ENCODE measurements around the gene TUBB6.

TUBB6 gene

GRCh38 chr18:12307701-12308385 is at the start of gene TUBB6:
Gene TUBB6, plus strand, starts transcription at chr18:12308241. Its CDS starts 52 bp downstream, at chr18:12308293.
- Histone ChIP-seq H3K79me2 (ENCODE audit: insufficient read depth, low read depth) (no peaks in the 10 kb centered on the region), H3K27ac (no peak within 1 kb of the TSS), H3K27me3 (ENCODE audit: insufficient read depth, low read depth) (no peaks in the 10 kb centered on the region), H3K4me2 (no peak within 1 kb of the TSS), H3K9ac (no peak within 1 kb of the TSS), H2AFZ (ENCODE audit: low read depth) (no peak within 1 kb of the TSS), H3K4me3 (IDR thresholded peaks at IDR 0.05; ENCODE audit: insufficient read depth, low read depth, low read length) (no peak within 1 kb of the TSS), H3K36me3 (ENCODE audit: insufficient read depth) (no peaks in the 10 kb centered on the region), H4K20me1 (ENCODE audit: insufficient read depth) (no peaks in the 10 kb centered on the region), H3K4me1 (ENCODE audit: low read depth, poor library complexity, severe bottlenecking) (no peaks in the 10 kb centered on the region)
- no peak for TF ChIP-seq CTCF (conservative IDR thresholded peaks at IDR 0.05; ENCODE audit: low read depth, low read length)

- no peaks in the 10 kb centered on the region for H3K79me2 ChIP-seq (ENCODE audit: insufficient read depth, low read depth)
- no peak for TF ChIP-seq CTCF (conservative IDR thresholded peaks at IDR 0.05; ENCODE audit: low read depth, low read length)
- H3K4me2 ChIP-seq, result no peak overlapping the region
Observed at GRCh38 chr18:12258719-12259705, 49.0 kb upstream of the TUBB6 start.

GRCh38 chr18:12262748-12263147 is 45.3 kb upstream of the TUBB6 start:
- H3K79me2 ChIP-seq (ENCODE audit: insufficient read depth, low read depth), result no peaks in the 10 kb centered on the region
- H3K4me1 ChIP-seq (ENCODE audit: low read depth, poor library complexity, severe bottlenecking), result no peaks in the 10 kb centered on the region
- H2AFZ ChIP-seq (ENCODE audit: low read depth), result no peak overlapping the region
- no peaks in the 10 kb centered on the region for H3K36me3 ChIP-seq (ENCODE audit: insufficient read depth)
- no peaks in the 10 kb centered on the region for H4K20me1 ChIP-seq (ENCODE audit: insufficient read depth)
- no peak overlapping the region for H3K27ac ChIP-seq
- H3K4me2 ChIP-seq, result no peak overlapping the region
- H3K27me3 ChIP-seq (ENCODE audit: insufficient read depth, low read depth), result no peaks in the 10 kb centered on the region
- no peak for TF ChIP-seq CTCF (conservative IDR thresholded peaks at IDR 0.05; ENCODE audit: low read depth, low read length)
- no peak overlapping the region for H3K9ac ChIP-seq
- H3K4me3 ChIP-seq (IDR thresholded peaks at IDR 0.05; ENCODE audit: insufficient read depth, low read depth, low read length), result no peak overlapping the region

More at GRCh38 chr18:12258719-12259705, 49.0 kb upstream of the TUBB6 start:
- no peaks in the 10 kb centered on the region for H3K36me3 ChIP-seq (ENCODE audit: insufficient read depth)
- H4K20me1 ChIP-seq (ENCODE audit: insufficient read depth), result no peaks in the 10 kb centered on the region
- H3K9ac ChIP-seq, result no peak overlapping the region
- no peak overlapping the region for H3K27ac ChIP-seq
- H2AFZ ChIP-seq (ENCODE audit: low read depth), result no peak overlapping the region
- no peaks in the 10 kb centered on the region for H3K4me1 ChIP-seq (ENCODE audit: low read depth, poor library complexity, severe bottlenecking)
- no peak overlapping the region for H3K4me3 ChIP-seq (IDR thresholded peaks at IDR 0.05; ENCODE audit: insufficient read depth, low read depth, low read length)
- H3K27me3 ChIP-seq (ENCODE audit: insufficient read depth, low read depth), result no peaks in the 10 kb centered on the region

- Histone ChIP-seq H3K36me3 (ENCODE audit: insufficient read depth) (no peaks in the 10 kb centered on the region), H3K4me3 (IDR thresholded peaks at IDR 0.05; ENCODE audit: insufficient read depth, low read depth, low read length) (no peak overlapping the region), H3K27ac (no peak overlapping the region), H4K20me1 (ENCODE audit: insufficient read depth) (no peaks in the 10 kb centered on the region), H3K27me3 (ENCODE audit: insufficient read depth, low read depth) (no peaks in the 10 kb centered on the region), H3K4me2 (no peak overlapping the region), H3K4me1 (ENCODE audit: low read depth, poor library complexity, severe bottlenecking) (no peaks in the 10 kb centered on the region), H3K9ac (no peak overlapping the region), H2AFZ (ENCODE audit: low read depth) (no peak overlapping the region), H3K79me2 (ENCODE audit: insufficient read depth, low read depth) (no peaks in the 10 kb centered on the region)
- no peak for TF ChIP-seq CTCF (conservative IDR thresholded peaks at IDR 0.05; ENCODE audit: low read depth, low read length)
Observed at GRCh38 chr18:12264864-12265263, 43.2 kb upstream of the TUBB6 start.
